Karpas-422 (cell line): ENCODE results near the gene NPFF. TPM values are rescaled to one million over a fixed set of nuclear protein-coding genes. Genes with fewer than 3 reads are reported as not detected.
A peak's percentile ranks its signal among the peaks of the same experiment; 100 is the strongest.
"Not testable (repeated sequence)": the region's sequence is repeated elsewhere in the genome, so short reads cannot be mapped to it uniquely, and the experiment has no call there.

Source experiments
- DNase-seq: peaks from one replicate; pipeline ENCODE4 v3.0.0-alpha.2; 2015
- H2AFZ ChIP-seq: fragments of 200-600 bp; sonication (generic); 2 replicates; pipeline ENCODE4 v1.6.1; 2014; ENCODE audit warnings: antibody characterized with exemption, low read length, mixed read lengths
- H3K27ac ChIP-seq: fragments of 200-600 bp; sonication (generic); 2 replicates; pipeline ENCODE4 v1.5.1; 2014; ENCODE audit warnings: mild to moderate bottlenecking, low read length, moderate library complexity
- H3K27me3 ChIP-seq: fragments of 200-600 bp; sonication (generic); 2 replicates; pipeline ENCODE4 v1.6.1; 2014; ENCODE audit warnings: low read length, mixed read lengths
- H3K36me3 ChIP-seq: fragments of 200-600 bp; sonication (generic); 2 replicates; pipeline ENCODE4 v1.6.1; 2014; ENCODE audit warnings: low read length, mixed read lengths; ENCODE audit not compliant: insufficient read depth
- H3K4me1 ChIP-seq: fragments of 200-600 bp; sonication (generic); 2 replicates; pipeline ENCODE4 v1.6.1; 2014; ENCODE audit warnings: mild to moderate bottlenecking, low read length, mixed read lengths
- H3K4me2 ChIP-seq: fragments of 200-600 bp; sonication (generic); 2 replicates; pipeline ENCODE4 v1.6.1; 2014; ENCODE audit warnings: low read length, low read depth, mild to moderate bottlenecking; ENCODE audit not compliant: poor library complexity, severe bottlenecking
- H3K4me3 ChIP-seq: fragments of 200-600 bp; sonication (generic); 2 replicates; pipeline ENCODE4 v1.5.1; 2014; ENCODE audit warnings: mild to moderate bottlenecking, antibody characterized with exemption, low read length, mixed read lengths
- H3K79me2 ChIP-seq: fragments of 200-600 bp; sonication (generic); 2 replicates; pipeline ENCODE4 v1.6.1; 2014; ENCODE audit warnings: mild to moderate bottlenecking, low read length, mixed read lengths
- H3K9ac ChIP-seq: fragments of 200-600 bp; sonication (generic); 2 replicates; pipeline ENCODE4 v1.6.0; 2014; ENCODE audit warnings: low read length
- H3K9me2 ChIP-seq: fragments of 200-600 bp; sonication (generic), shearing (Covaris generic); replicated peaks from 2 replicates; pipeline ENCODE4 v1.6.0; 2014; ENCODE audit warnings: mild to moderate bottlenecking, low read length, moderate library complexity; ENCODE audit not compliant: insufficient read depth
- H3K9me3 ChIP-seq: fragments of 300-700, 200-600 bp; sonication (generic); 2 replicates; pipeline ENCODE4 v1.6.1; 2014; ENCODE audit warnings: low read length, mixed read lengths
- H4K20me1 ChIP-seq: fragments of 200-600 bp; sonication (generic); 2 replicates; pipeline ENCODE4 v1.6.1; 2014; ENCODE audit warnings: mild to moderate bottlenecking, antibody characterized with exemption, low read length, low read depth; ENCODE audit not compliant: insufficient read depth
- total RNA-seq: library from RNA; depleted of rRNA; stranded (reverse); fragments of >200 nt; shearing (Covaris generic); gene quantifications from 2 replicates; pipeline ENCODE4 v1.2.3, GENCODE V29; 2014; ENCODE audit warnings: low replicate concordance

The NPFF gene
- total RNA-seq, 1 experiment from 2014 or later = not detected

GRCh38 chr12:53485955-53486735 is 21.1 kb downstream of the NPFF start:
- Histone ChIP-seq H2AFZ (no peak overlapping the region), H3K4me1 (no peaks in the 10 kb centered on the region), H3K4me3 (no peak overlapping the region), H4K20me1 (peaks cover 5% of the 10 kb centered on the region; the same call in 1 of the 2 replicates), H3K79me2 (no peaks in the 10 kb centered on the region), H3K9me3 (no peaks in the 10 kb centered on the region), H3K27me3 (no peaks in the 10 kb centered on the region), H3K9me2 (no peaks in the 10 kb centered on the region), H3K36me3 (peaks cover 9% of the 10 kb centered on the region; the same call in 1 of the 2 replicates), H3K4me2 (no peak overlapping the region), H3K9ac (no peak overlapping the region), H3K27ac (no peak overlapping the region)
- DNase-seq = no peak

DNA sequence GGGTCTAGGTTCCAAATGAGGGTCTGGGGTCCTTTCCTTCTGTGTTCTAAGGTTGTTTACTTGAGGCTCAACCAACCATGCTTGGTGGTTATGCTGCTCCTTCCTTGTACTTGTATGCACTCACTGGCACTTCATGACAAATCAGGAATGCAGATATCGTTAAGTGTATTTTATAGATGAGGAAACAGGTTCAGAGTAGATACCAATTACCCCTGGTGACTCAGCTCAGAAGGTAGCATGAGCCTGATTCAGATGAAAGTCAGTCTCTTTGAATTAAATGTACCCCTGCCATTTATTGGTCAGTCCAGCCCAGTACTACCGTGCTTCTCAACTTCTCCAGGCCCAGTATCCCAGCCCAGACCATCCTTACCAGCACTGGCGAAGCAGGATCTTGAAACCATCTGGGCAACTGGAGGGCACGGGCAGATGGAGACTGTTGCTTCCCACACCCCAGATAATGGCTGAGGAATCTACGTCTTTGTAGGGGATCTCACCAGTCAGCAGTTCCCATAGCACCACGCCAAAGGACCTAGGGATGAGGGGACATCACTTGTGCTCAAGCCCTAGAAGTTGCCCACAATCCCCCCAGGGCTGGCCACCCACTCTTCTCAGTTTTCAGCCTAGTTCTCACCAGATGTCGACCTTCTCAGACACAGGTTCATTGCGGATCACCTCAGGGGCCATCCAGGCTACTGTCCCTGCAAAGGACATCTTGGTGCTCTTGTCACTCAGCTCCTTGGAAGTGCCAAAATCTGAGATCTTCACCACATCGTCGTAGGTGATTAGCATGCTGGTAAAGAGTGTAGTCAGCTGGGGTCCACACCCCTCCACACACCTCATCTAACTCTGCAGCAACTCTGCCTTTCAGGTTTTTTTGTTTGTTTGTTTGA is 22.4 kb downstream of the NPFF start:
- DNase-seq = no peak
- H3K4me2 ChIP-seq = no peak overlapping the region

DNA sequence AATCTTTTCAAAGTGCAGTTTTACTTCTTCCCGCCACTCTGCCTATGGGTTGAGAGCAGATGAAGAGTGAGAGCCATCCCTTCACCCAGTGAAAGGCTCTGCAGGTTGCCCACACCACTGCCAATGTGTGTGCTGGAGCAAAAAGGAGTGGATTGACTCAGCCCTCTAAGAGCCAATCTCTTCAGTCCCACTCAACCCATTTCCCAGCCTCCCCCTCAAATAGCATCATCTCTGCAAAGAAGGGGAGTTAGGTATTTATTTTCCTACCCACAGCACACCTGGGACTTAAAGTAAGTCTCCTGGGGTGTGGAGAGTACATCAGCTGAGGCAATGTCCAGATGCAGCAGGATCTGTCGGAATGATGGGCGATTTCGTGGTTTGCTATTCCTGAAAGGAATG is 23.3 kb downstream of the NPFF start:
- Histone ChIP-seq H3K9me3 (no peaks in the 10 kb centered on the region), H3K9ac (no peak overlapping the region), H3K4me1 (no peaks in the 10 kb centered on the region), H3K4me3 (no peak overlapping the region), H3K27me3 (no peaks in the 10 kb centered on the region), H3K4me2 (no peak overlapping the region), H2AFZ (no peak overlapping the region), H4K20me1 (peaks cover 9% of the 10 kb centered on the region; the same call in 1 of the 2 replicates), H3K79me2 (no peaks in the 10 kb centered on the region), H3K27ac (no peak overlapping the region), H3K36me3 (peaks cover 27% of the 10 kb centered on the region; the same call in 1 of the 2 replicates), H3K9me2 (no peaks in the 10 kb centered on the region)
- DNase-seq = no peak

More for the DNA sequence above, 22.4 kb downstream of the NPFF start:
- H3K79me2 ChIP-seq = no peaks in the 10 kb centered on the region
- no peak overlapping the region for H3K27ac ChIP-seq
- H3K9me3 ChIP-seq = no peaks in the 10 kb centered on the region
- peaks cover 5% of the 10 kb centered on the region; the same call in 1 of the 2 replicates for H4K20me1 ChIP-seq
- H3K27me3 ChIP-seq = no peaks in the 10 kb centered on the region
- H3K9me2 ChIP-seq = no peaks in the 10 kb centered on the region
- no peak overlapping the region for H3K4me3 ChIP-seq
- H3K36me3 ChIP-seq = peaks cover 18% of the 10 kb centered on the region; the same call in 1 of the 2 replicates
- H2AFZ ChIP-seq = no peak overlapping the region
- H3K4me1 ChIP-seq = no peaks in the 10 kb centered on the region
- H3K9ac ChIP-seq = no peak overlapping the region

- Histone ChIP-seq H3K4me3 (no peak overlapping the region), H3K4me2 (no peak overlapping the region), H4K20me1 (peaks cover 11% of the 10 kb centered on the region; the same call in 1 of the 2 replicates), H3K4me1 (no peaks in the 10 kb centered on the region), H3K79me2 (no peaks in the 10 kb centered on the region), H3K27ac (no peak overlapping the region), H3K27me3 (no peaks in the 10 kb centered on the region), H2AFZ (no peak overlapping the region), H3K9me2 (no peaks in the 10 kb centered on the region), H3K36me3 (peaks cover 32% of the 10 kb centered on the region; the same call in 1 of the 2 replicates), H3K9me3 (no peaks in the 10 kb centered on the region), H3K9ac (no peak overlapping the region)
- DNase-seq = peak; percentile 59
These were observed 23.9 kb downstream of the NPFF start for GRCh38 chr12:53483225-53483978.

DNA sequence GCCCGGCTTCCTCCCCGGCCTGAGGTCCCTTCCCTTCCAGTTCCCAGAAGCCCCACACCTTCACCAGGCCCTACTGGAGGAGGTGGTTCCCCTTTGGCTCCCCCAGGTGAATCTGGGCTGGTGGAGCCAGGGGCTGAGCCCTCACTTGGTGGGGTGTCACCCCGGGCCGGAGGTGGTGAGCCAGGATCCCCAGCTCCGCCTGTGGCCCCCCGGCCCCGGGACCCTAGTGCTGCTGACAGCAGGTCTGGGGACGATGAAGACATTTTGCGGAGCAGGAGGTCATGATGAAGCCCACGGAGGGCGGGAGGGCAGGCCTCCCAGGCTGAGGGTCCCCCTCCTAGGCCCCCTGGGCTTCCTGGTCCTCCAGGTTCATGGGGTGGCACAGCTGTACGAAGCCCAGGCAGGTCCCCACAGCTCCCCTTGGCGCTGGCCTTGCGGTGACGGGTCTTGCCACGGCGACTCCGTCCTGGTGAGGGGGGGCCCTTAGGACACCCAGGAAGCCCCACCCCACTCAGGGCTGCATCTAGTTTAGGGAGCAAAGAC is 24.6 kb downstream of the NPFF start:
- Histone ChIP-seq H3K36me3 (peaks cover 38% of the 10 kb centered on the region; the same call in 1 of the 2 replicates), H3K27me3 (no peaks in the 10 kb centered on the region), H3K4me3 (no peak overlapping the region), H3K4me1 (no peaks in the 10 kb centered on the region), H2AFZ (no peak overlapping the region), H3K9ac (no peak overlapping the region), H3K4me2 (no peak overlapping the region), H3K9me3 (no peaks in the 10 kb centered on the region), H4K20me1 (peaks cover 15% of the 10 kb centered on the region; the same call in 1 of the 2 replicates), H3K79me2 (no peaks in the 10 kb centered on the region), H3K27ac (no peak overlapping the region), H3K9me2 (no peaks in the 10 kb centered on the region)
- DNase-seq = no peak

DNA sequence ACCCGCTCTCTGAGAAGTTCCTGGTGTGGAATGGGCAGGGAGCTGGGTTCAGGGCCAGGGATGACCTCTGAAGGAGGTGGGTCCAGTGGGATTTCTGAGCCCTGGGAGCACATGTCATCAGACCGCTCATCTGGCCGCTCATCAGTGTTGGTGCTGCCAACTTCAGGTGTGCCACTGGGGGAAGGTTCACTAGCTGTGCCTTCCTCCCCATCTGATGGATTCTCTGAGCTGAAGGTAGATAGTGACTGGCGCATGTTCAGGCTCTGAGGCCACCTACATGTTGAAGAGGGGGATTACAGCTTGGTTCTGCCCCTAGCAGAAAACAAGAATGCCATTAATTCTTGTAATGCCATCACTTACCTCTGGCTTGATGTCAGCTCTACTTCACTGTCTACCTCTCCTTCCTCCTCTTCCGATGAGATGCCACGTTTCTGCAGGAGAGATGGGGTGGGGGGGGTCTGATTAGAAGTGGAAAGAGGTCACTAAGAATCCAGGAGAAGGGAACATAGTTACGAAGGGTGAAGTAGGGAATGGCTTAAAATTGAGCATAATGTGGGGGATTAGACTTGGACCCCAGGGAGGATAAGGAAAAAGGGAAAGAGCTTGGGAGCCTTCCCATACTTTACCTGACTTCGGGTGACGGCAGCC is 25.2 kb downstream of the NPFF start:
- DNase-seq = peak; percentile 83
- no peaks in the 10 kb centered on the region for H3K27me3 ChIP-seq
- no peaks in the 10 kb centered on the region for H3K4me1 ChIP-seq
- H4K20me1 ChIP-seq = peaks cover 17% of the 10 kb centered on the region; the same call in 1 of the 2 replicates
- peaks cover 42% of the 10 kb centered on the region; the same call in 1 of the 2 replicates for H3K36me3 ChIP-seq
- no peak overlapping the region for H3K4me2 ChIP-seq
- H3K9me3 ChIP-seq = no peaks in the 10 kb centered on the region
- no peak overlapping the region for H3K9ac ChIP-seq
- H3K79me2 ChIP-seq = peaks cover 2% of the 10 kb centered on the region; the same call in 1 of the 2 replicates
- H3K27ac ChIP-seq = no peak overlapping the region
- no peak overlapping the region for H3K4me3 ChIP-seq
- no peak overlapping the region for H2AFZ ChIP-seq
- H3K9me2 ChIP-seq = no peaks in the 10 kb centered on the region

GRCh38 chr12:53481458-53481857 is 25.8 kb downstream of the NPFF start:
- not testable (repeated sequence) for H3K27me3 ChIP-seq, H3K4me3 ChIP-seq, DNase-seq, H3K4me2 ChIP-seq, H3K9ac ChIP-seq, H3K9me3 ChIP-seq, H3K9me2 ChIP-seq, H3K4me1 ChIP-seq, H3K79me2 ChIP-seq, H3K27ac ChIP-seq, H2AFZ ChIP-seq
- Histone ChIP-seq H4K20me1 (peaks cover 17% of the 10 kb centered on the region; the same call in 1 of the 2 replicates), H3K36me3 (peaks cover 48% of the 10 kb centered on the region; the same call in 1 of the 2 replicates)
